CD4-positive, alpha-beta memory T cell (primary cell): ENCODE data around the gene PTPN1. TPM values are rescaled to one million over a fixed set of nuclear protein-coding genes. Genes with fewer than 3 reads are reported as not detected.

Experiments used
- CTCF ChIA-PET: fragments of 350-600 bp; sonication (Branson Sonifier 250); formaldehyde crosslinking; loops from one replicate; lab custom pipeline; 2021; ENCODE audit warnings: inconsistent platforms; ENCODE audit not compliant: partially characterized antibody; lab: Charles Lee
- POLR2A ChIA-PET: fragments of 350-600 bp; sonication (Branson Sonifier 250); formaldehyde crosslinking; loops from one replicate; lab custom pipeline; 2021; ENCODE audit not compliant: partially characterized antibody; lab: Charles Lee
- DNase-seq, 5 donors: peaks; one replicate each; pipeline versions ENCODE4 v3.0.0 to v3.0.0-alpha.2; 2020 to 2022; ENCODE audit warnings: mixed read lengths in 1 of 5
- H3K27ac ChIP-seq: one replicate; pipeline ENCODE4 v1.7.0; 2013; ENCODE audit warnings: low read depth, low read length
- H3K27me3 ChIP-seq: 2 replicates; pipeline ENCODE4 v1.7.0; 2013; ENCODE audit warnings: mild to moderate bottlenecking, low read length, moderate library complexity; ENCODE audit not compliant: insufficient read depth
- H3K36me3 ChIP-seq: 2 replicates; pipeline ENCODE4 v1.7.0; 2013; ENCODE audit warnings: mild to moderate bottlenecking, low read length, moderate library complexity; ENCODE audit not compliant: insufficient read depth
- H3K4me1 ChIP-seq: 2 replicates; pipeline ENCODE4 v1.7.0; 2013; ENCODE audit warnings: mild to moderate bottlenecking, low read length, moderate library complexity; ENCODE audit not compliant: insufficient read depth
- H3K4me3 ChIP-seq, 2 donors: one replicate each; pipeline ENCODE4 v1.7.0; 2013; ENCODE audit warnings: low read length in 2 of 2, mild to moderate bottlenecking in 1 of 2
- H3K9me3 ChIP-seq, 2 donors: one replicate each; pipeline ENCODE4 v1.7.0; 2013; ENCODE audit warnings: low read length in 2 of 2, control low read depth in 1 of 2; ENCODE audit not compliant: control insufficient read depth in 1 of 2
- H3K27ac Mint-ChIP-seq, 7 donors: one replicate each; pipeline ENCODE4 v1.8.0; 2020 to 2021; ENCODE audit warnings: mixed read lengths in 7 of 7, mild to moderate bottlenecking in 6 of 7, inconsistent platforms in 3 of 7, moderate library complexity in 3 of 7
- H3K27me3 Mint-ChIP-seq, 2 donors: one replicate each; pipeline ENCODE4 v1.8.0; 2020 to 2021; ENCODE audit warnings: mixed read lengths in 2 of 2
- H3K36me3 Mint-ChIP-seq, 2 donors: one replicate each; pipeline ENCODE4 v1.8.0; 2020 to 2021; ENCODE audit warnings: mixed read lengths in 2 of 2, inconsistent platforms in 1 of 2, mild to moderate bottlenecking in 1 of 2
- H3K4me1 Mint-ChIP-seq, 4 donors: one replicate each; pipeline ENCODE4 v1.8.0; 2020 to 2021; ENCODE audit warnings: mixed read lengths in 4 of 4, mild to moderate bottlenecking in 1 of 4
- H3K4me3 Mint-ChIP-seq, 8 donors: one replicate each; pipeline ENCODE4 v1.8.0; 2020 to 2021; ENCODE audit warnings: mixed read lengths in 8 of 8, mild to moderate bottlenecking in 7 of 8, moderate library complexity in 6 of 8, inconsistent platforms in 3 of 8
- H3K9me3 Mint-ChIP-seq, 8 donors: one replicate each; pipeline ENCODE4 v1.8.0; 2020 to 2021; ENCODE audit warnings: mixed read lengths in 8 of 8, mild to moderate bottlenecking in 5 of 8, inconsistent platforms in 3 of 8, moderate library complexity in 1 of 8
- intact Hi-C: fragments of 100-400 bp; cut with micrococcal nuclease; formaldehyde crosslinking; loops from one replicate; pipeline ENCODE4 v1.15.1; 2023
- polyA plus RNA-seq, 2 donors: library from polyadenylated mRNA; unstranded; fragments of 300-500 nt; fragmentation: Illumina TruSeq; gene quantifications; one replicate each; pipeline ENCODE4 v1.2.3, GENCODE V29; 2021
- total RNA-seq, 2 experiments: library from RNA; stranded (reverse); gene quantifications; one replicate each; pipeline ENCODE4 v1.2.3, GENCODE V29; 2021

Gene PTPN1
- total and polyA plus RNA-seq, 4 experiments from 2014 or later: 21.0 to 61.5 (median 50.3) TPM

DNA sequence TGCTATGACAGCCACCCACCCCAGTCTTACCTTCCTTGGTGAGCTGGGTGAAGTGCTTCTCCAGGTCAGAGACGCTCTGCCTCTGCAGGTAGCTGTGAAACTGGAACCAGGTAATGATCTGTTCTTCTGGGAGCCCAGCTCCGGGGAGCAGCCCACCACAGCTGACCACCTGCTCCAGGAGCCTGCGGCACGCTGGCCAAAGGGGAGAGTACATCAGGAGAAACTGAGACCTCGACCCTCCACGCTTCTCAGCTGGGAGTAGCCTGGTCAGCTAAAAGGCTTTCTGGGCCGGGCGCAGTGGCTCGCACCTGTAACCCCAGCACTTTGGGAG lies 82.8 kb downstream of the PTPN1 start:
- Mint-ChIP-seq H3K4me3 (no peak overlapping the region), H3K27me3 (no peaks in the 10 kb centered on the region), H3K36me3 (peaks cover 0 to 10% of the 10 kb centered on the region in 2 donors), H3K9me3 (no peaks in the 10 kb centered on the region), H3K4me1 (peaks cover 3 to 20% (median 5%) of the 10 kb centered on the region in 4 donors), H3K27ac (peak overlapping the region in 1 of 7 donors; percentile 35)
- H3K4me3 ChIP-seq: no peak overlapping the region
- H3K27me3 ChIP-seq: no peaks in the 10 kb centered on the region
- ChIA-PET CTCF (interaction anchor here (0.9 to 1.9 kb wide), 3 partner anchors 9 to 114 kb away, joined by 5 to 8 read pairs (median 7); no protein-coding TSS in a partner anchor), POLR2A (no interaction called here)
- H3K4me1 ChIP-seq: no peaks in the 10 kb centered on the region
- peaks cover 1% of the 10 kb centered on the region for H3K36me3 ChIP-seq
- DNase-seq: no peak
- H3K9me3 ChIP-seq: no peaks in the 10 kb centered on the region
- H3K27ac ChIP-seq: no peak overlapping the region
- intact Hi-C loops: no loop called here

DNA sequence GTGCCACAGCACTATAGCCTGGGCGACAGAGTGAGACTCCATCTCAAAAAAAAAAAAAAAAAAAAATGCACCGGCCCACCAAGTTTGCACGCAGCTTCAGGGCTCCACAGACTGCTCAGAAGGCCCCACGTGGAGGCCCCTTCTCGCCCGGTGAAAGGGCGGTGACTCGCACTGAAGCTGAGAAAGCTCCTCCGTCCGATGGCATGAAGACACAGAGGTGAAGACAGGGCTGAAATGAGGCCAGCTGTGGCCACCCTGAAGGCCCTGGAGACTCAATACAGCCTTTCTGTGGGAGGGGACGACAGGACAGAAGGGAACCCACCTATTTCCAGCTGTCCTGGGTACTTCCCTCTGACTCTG lies 84.0 kb downstream of the PTPN1 start:
- H3K4me3 ChIP-seq: no peak overlapping the region
- H3K9me3 ChIP-seq: no peaks in the 10 kb centered on the region
- no peaks in the 10 kb centered on the region for H3K4me1 ChIP-seq
- Mint-ChIP-seq H3K4me3 (no peak overlapping the region), H3K27ac (peak overlapping the region in 3 of 7 donors; percentile 6 to 59 (median 41)), H3K4me1 (peaks cover 0 to 14% (median 3%) of the 10 kb centered on the region in 4 donors), H3K9me3 (no peaks in the 10 kb centered on the region), H3K27me3 (no peaks in the 10 kb centered on the region), H3K36me3 (peaks cover 0 to 4% of the 10 kb centered on the region in 2 donors)
- ChIA-PET CTCF (interaction anchor here (0.6 kb wide), 1 partner anchor 382 kb away, joined by 3 read pairs; no protein-coding TSS in a partner anchor), POLR2A (no interaction called here)
- no peak for DNase-seq
- no peaks in the 10 kb centered on the region for H3K27me3 ChIP-seq
- H3K36me3 ChIP-seq: no peaks in the 10 kb centered on the region
- H3K27ac ChIP-seq: no peak overlapping the region
- intact Hi-C loops: no loop called here

DNA sequence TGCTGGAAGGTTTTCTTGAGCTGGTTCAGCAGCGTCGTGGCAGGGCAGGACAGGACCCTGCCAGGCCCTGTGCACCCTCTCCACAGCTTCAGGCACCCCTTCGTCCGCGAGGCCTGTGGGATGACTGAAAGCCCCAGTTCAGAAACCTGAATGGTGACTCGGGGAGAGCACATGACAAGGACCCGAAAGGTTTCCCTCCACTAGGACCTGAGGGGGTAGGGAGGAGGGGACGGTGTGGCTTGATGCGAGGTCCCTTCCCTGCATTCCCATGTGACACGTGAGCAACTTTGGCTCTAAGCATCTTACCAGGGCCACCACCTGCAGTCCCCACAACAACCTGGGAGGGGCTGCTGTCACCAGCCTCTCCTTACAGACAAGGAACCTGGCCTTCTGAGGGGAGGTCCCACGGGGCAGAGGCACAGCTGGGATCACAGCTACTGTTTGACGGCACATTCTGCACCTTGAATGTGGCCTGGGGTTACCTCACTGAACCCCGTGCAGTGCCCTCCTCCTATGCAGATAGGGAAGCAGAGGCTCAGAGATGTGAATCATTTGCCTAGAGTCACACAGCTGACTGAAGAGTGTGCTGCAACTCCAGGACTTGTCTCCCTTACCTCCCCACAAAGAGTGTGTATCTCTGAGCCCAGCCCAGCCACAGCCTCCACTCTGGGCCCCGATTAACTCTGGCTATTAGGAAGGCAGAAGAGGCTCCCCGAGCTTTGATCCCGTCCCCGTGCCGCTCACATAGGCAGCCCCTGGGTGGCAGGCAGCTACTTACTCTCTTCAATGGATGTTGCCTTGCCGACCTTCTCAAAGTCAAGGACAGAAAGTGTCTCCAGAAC lies 84.6 kb downstream of the PTPN1 start:
- Mint-ChIP-seq H3K27ac (peak overlapping the region in 5 of 7 donors; percentile 30 to 75 (median 41)), H3K27me3 (no peaks in the 10 kb centered on the region), H3K36me3 (peaks cover 0 to 4% of the 10 kb centered on the region in 2 donors), H3K4me3 (no peak overlapping the region), H3K4me1 (peaks cover 0 to 14% (median 3%) of the 10 kb centered on the region in 4 donors), H3K9me3 (no peaks in the 10 kb centered on the region)
- no peaks in the 10 kb centered on the region for H3K36me3 ChIP-seq
- POLR2A ChIA-PET: no interaction called here
- intact Hi-C loops: no loop called here
- no peaks in the 10 kb centered on the region for H3K9me3 ChIP-seq
- DNase-seq: peak in 1 of 5 donors; percentile 17
- H3K27ac ChIP-seq: no peak overlapping the region
- H3K4me1 ChIP-seq: no peaks in the 10 kb centered on the region
- CTCF ChIA-PET: interaction anchor here (0.6 to 0.9 kb wide), 2 partner anchors 154 to 383 kb away, joined by 3 read pairs; no protein-coding TSS in a partner anchor
- no peak overlapping the region for H3K4me3 ChIP-seq
- no peaks in the 10 kb centered on the region for H3K27me3 ChIP-seq

DNA sequence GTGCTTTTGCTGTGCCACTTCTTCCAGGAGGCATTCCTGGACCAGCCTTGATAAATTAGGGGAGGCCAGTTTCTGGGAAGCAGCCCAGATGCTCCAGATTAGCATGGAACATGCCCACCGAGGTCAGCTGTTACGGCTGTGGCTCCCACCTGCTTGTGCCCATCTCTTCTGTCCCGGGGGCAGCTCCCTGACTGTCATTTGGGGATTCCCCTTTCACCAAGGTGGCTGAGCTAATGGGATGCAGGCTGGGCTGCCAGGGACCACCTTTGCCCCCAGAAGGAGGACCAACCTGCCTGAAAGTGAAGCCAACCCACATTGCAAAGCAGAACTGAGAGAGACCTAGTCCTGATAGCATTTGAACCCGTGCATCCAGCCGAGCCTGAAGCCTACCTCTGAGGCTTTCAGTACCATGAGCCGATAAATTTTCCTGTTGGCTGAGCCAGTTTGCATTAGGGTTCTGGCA lies 85.3 kb downstream of the PTPN1 start:
- ChIA-PET CTCF (interaction anchor here (0.9 kb wide), 1 partner anchor 154 kb away, joined by 3 read pairs; no protein-coding TSS in a partner anchor), POLR2A (no interaction called here)
- no peak for DNase-seq
- intact Hi-C loops: no loop called here
- no peak overlapping the region for H3K4me3 Mint-ChIP-seq
- H3K9me3 Mint-ChIP-seq: no peaks in the 10 kb centered on the region
- Histone ChIP-seq H3K4me1 (no peaks in the 10 kb centered on the region), H3K9me3 (no peaks in the 10 kb centered on the region), H3K27ac (no peak overlapping the region), H3K36me3 (no peaks in the 10 kb centered on the region), H3K4me3 (no peak overlapping the region), H3K27me3 (no peaks in the 10 kb centered on the region)
- peaks cover 0 to 13% (median 3%) of the 10 kb centered on the region in 4 donors for H3K4me1 Mint-ChIP-seq
- H3K27me3 Mint-ChIP-seq: no peaks in the 10 kb centered on the region
- H3K27ac Mint-ChIP-seq: peak overlapping the region in 6 of 7 donors; percentile 30 to 75 (median 56)
- H3K36me3 Mint-ChIP-seq: peaks cover 0 to 4% of the 10 kb centered on the region in 2 donors

DNA sequence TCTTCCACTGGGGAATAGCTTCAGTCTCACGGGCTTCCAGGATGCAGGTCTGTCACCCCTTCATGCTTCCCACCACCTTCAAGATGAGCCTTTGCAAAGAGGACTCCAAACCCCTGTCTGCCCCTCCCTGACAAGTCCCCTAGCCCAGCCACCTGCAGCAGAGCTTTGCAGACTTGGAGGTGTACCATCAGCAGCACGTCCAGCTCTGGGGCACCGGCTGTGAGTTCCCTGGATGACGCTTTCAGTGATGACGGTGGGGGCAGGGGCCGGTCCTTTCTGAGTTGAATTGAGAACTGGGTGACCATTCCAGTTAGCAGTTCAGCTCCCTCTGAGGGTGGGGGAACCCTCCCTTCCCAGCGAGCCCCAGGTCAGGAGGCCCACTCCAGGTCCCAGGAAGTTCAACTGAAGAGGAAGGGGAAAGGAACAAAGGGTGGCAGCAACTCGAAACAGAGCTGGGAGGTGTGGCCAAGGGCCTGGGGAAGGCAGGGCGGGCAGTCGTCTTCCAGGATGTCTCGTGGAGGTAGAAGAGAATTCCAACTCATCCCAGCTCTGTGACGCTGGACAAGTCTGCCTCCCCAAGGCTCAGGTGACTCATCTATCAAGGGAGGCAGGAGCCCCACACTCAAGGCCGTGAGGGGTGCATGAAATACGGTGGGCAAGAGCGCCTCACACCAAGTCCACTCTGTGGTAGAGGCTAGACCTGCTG lies 86.0 kb downstream of the PTPN1 start:
- Mint-ChIP-seq H3K9me3 (no peaks in the 10 kb centered on the region), H3K27ac (peak overlapping the region in 5 of 7 donors; percentile 59 to 88 (median 80)), H3K4me3 (no peak overlapping the region), H3K36me3 (no peaks in the 10 kb centered on the region), H3K27me3 (peaks cover 0 to 2% of the 10 kb centered on the region in 2 donors), H3K4me1 (peaks cover 0 to 12% (median 4%) of the 10 kb centered on the region in 4 donors)
- Histone ChIP-seq H3K27me3 (no peaks in the 10 kb centered on the region), H3K27ac (no peak overlapping the region), H3K36me3 (no peaks in the 10 kb centered on the region), H3K4me3 (no peak overlapping the region), H3K4me1 (no peaks in the 10 kb centered on the region), H3K9me3 (no peaks in the 10 kb centered on the region)
- ChIA-PET CTCF (interaction anchor here (0.9 to 1.5 kb wide), 2 partner anchors 132 to 153 kb away, joined by 3 to 4 read pairs; no protein-coding TSS in a partner anchor), POLR2A (no interaction called here)
- intact Hi-C loops: no loop called here
- DNase-seq: no peak

- H3K36me3 ChIP-seq: no peaks in the 10 kb centered on the region
- H3K4me3 ChIP-seq: no peak overlapping the region
- no peaks in the 10 kb centered on the region for H3K4me1 ChIP-seq
- ChIA-PET POLR2A (no interaction called here), CTCF (interaction anchor here (1.3 to 1.5 kb wide), 2 partner anchors 8 to 132 kb away, joined by 4 read pairs; no protein-coding TSS in a partner anchor)
- DNase-seq: no peak
- intact Hi-C loops: no loop called here
- H3K27ac Mint-ChIP-seq: peak overlapping the region in 2 of 7 donors; percentile 72 to 88
- peaks cover 0 to 12% (median 4%) of the 10 kb centered on the region in 4 donors for H3K4me1 Mint-ChIP-seq
- H3K27ac ChIP-seq: no peak overlapping the region
- H3K27me3 ChIP-seq: no peaks in the 10 kb centered on the region
- H3K9me3 Mint-ChIP-seq: no peaks in the 10 kb centered on the region
- no peak overlapping the region for H3K4me3 Mint-ChIP-seq
- H3K27me3 Mint-ChIP-seq: peaks cover 0 to 2% of the 10 kb centered on the region in 2 donors
- no peaks in the 10 kb centered on the region for H3K9me3 ChIP-seq
- no peaks in the 10 kb centered on the region for H3K36me3 Mint-ChIP-seq
Observed at GRCh38 chr20:50596694-50597021, 86.5 kb downstream of the PTPN1 start.
